MM.1S (cell line): ENCODE data around the gene SLC39A2.

ENCODE experiments used
- DNase-seq: peaks from one replicate; pipeline ENCODE4 v3.0.0-alpha.2; 2015
- H2AFZ ChIP-seq: fragments of 300-600 bp; sonication (generic); 2 replicates; pipeline ENCODE4 v1.6.0; 2016; ENCODE audit warnings: antibody characterized with exemption, low read length
- H3F3A ChIP-seq: fragments of 300-600 bp; sonication (generic); 2 replicates; pipeline ENCODE4 v1.6.1; 2016; ENCODE audit warnings: mild to moderate bottlenecking, antibody characterized with exemption, low read length, moderate library complexity, mixed read lengths; ENCODE audit not compliant: insufficient read depth
- H3K27ac ChIP-seq: fragments of 300-600 bp; sonication (generic); 2 replicates; pipeline ENCODE4 v1.5.1; 2016; ENCODE audit warnings: mild to moderate bottlenecking, low read length
- H3K27me3 ChIP-seq: fragments of 300-600 bp; sonication (generic); replicated peaks from 2 replicates; pipeline ENCODE4 v1.6.0; 2016; ENCODE audit warnings: low read length; ENCODE audit not compliant: insufficient read depth
- H3K36me3 ChIP-seq: fragments of 300-600 bp; sonication (generic); replicated peaks from 2 replicates; pipeline ENCODE4 v1.6.1; 2016; ENCODE audit warnings: mild to moderate bottlenecking, low read length, mixed read lengths; ENCODE audit not compliant: insufficient read depth
- H3K4me1 ChIP-seq: fragments of 300-600 bp; sonication (generic); 2 replicates; pipeline ENCODE4 v1.6.1; 2016; ENCODE audit warnings: low read length, mixed read lengths
- H3K4me2 ChIP-seq: fragments of 300-600 bp; sonication (generic); 2 replicates; pipeline ENCODE4 v1.6.0; 2016; ENCODE audit warnings: low read depth, low read length
- H3K4me3 ChIP-seq: fragments of 300-600 bp; sonication (generic); 2 replicates; pipeline ENCODE4 v1.5.1; 2016; ENCODE audit warnings: low read length, mixed read lengths
- H3K79me2 ChIP-seq: fragments of 300-600 bp; sonication (generic); 2 replicates; pipeline ENCODE4 v1.6.1; 2016; ENCODE audit warnings: mixed run types, low read length, mixed read lengths
- H3K9ac ChIP-seq: fragments of 300-600 bp; sonication (generic); 2 replicates; pipeline ENCODE4 v1.6.1; 2016; ENCODE audit warnings: low read length, mixed read lengths
- H3K9me2 ChIP-seq: fragments of 300-600 bp; sonication (generic); replicated peaks from 2 replicates; pipeline ENCODE4 v1.6.1; 2016; ENCODE audit warnings: mild to moderate bottlenecking, low read length, mixed read lengths; ENCODE audit not compliant: insufficient read depth
- H3K9me3 ChIP-seq: fragments of 300-600 bp; sonication (generic); replicated peaks from 2 replicates; pipeline ENCODE4 v1.6.1; 2016; ENCODE audit warnings: mild to moderate bottlenecking, low read length, mixed read lengths; ENCODE audit not compliant: insufficient read depth
- H4K20me1 ChIP-seq: fragments of 300-600 bp; sonication (generic); 2 replicates; pipeline ENCODE4 v1.6.1; 2016; ENCODE audit warnings: mild to moderate bottlenecking, low read length, moderate library complexity, mixed read lengths; ENCODE audit not compliant: insufficient read depth
- CTCF ChIP-seq: fragments of 300-600 bp; sonication (generic); IDR thresholded peaks from 2 replicates; pipeline ENCODE4 v1.5.1; 2016; ENCODE audit warnings: antibody characterized with exemption, low read length, mixed read lengths
- EZH2 ChIP-seq: fragments of 300-600 bp; sonication (generic); optimal IDR thresholded peaks from 2 replicates; pipeline ENCODE3; 2017; ENCODE audit warnings: low read depth, mild to moderate bottlenecking, antibody characterized with exemption, low read length, mixed read lengths
- EZH2phosphoT487 ChIP-seq: fragments of 300-600 bp; sonication (generic); IDR thresholded peaks from 2 replicates; pipeline ENCODE4 v1.6.1; 2018; ENCODE audit warnings: antibody characterized with exemption, low read length

Gene SLC39A2

GRCh38 chr14:21043974-21044618 is 45.0 kb downstream of the SLC39A2 start:
- Histone ChIP-seq H3K36me3 (no peaks in the 10 kb centered on the region), H3K79me2 (no peaks in the 10 kb centered on the region), H2AFZ (no peak overlapping the region), H3K4me2 (no peak overlapping the region), H3K9me2 (no peaks in the 10 kb centered on the region), H4K20me1 (no peaks in the 10 kb centered on the region), H3F3A (no peaks in the 10 kb centered on the region), H3K27ac (no peak overlapping the region), H3K4me1 (no peaks in the 10 kb centered on the region), H3K9ac (no peak overlapping the region), H3K4me3 (no peak overlapping the region), H3K9me3 (no peaks in the 10 kb centered on the region), H3K27me3 (no peaks in the 10 kb centered on the region)
- DNase-seq = no peak
- TF ChIP-seq EZH2 (no peak), EZH2phosphoT487 (no peak), CTCF (no peak)

GRCh38 chr14:21047378-21047781 is 48.3 kb downstream of the SLC39A2 start:
- TF ChIP-seq EZH2 = no peak
- no peak for TF ChIP-seq CTCF
- TF ChIP-seq EZH2phosphoT487 = no peak
- Histone ChIP-seq H3K9me2 (no peaks in the 10 kb centered on the region), H3K4me1 (no peaks in the 10 kb centered on the region)

GRCh38 chr14:21048638-21049037 is 49.5 kb downstream of the SLC39A2 start:
- Histone ChIP-seq H3K9ac (no peak overlapping the region), H3K27me3 (no peaks in the 10 kb centered on the region), H3K9me3 (no peaks in the 10 kb centered on the region), H3K9me2 (no peaks in the 10 kb centered on the region), H3F3A (no peaks in the 10 kb centered on the region), H3K4me3 (no peak overlapping the region), H3K4me1 (no peaks in the 10 kb centered on the region), H3K27ac (no peak overlapping the region), H2AFZ (no peak overlapping the region), H3K36me3 (no peaks in the 10 kb centered on the region), H4K20me1 (no peaks in the 10 kb centered on the region), H3K4me2 (no peak overlapping the region), H3K79me2 (no peaks in the 10 kb centered on the region)
- DNase-seq = no peak
- TF ChIP-seq CTCF (no peak), EZH2 (no peak), EZH2phosphoT487 (no peak)

More at GRCh38 chr14:21047378-21047781, 48.3 kb downstream of the SLC39A2 start:
- H3K9me3 ChIP-seq = no peaks in the 10 kb centered on the region
- H3F3A ChIP-seq = no peaks in the 10 kb centered on the region
- H3K79me2 ChIP-seq = no peaks in the 10 kb centered on the region
- no peak overlapping the region for H3K27ac ChIP-seq
- H2AFZ ChIP-seq = no peak overlapping the region
- no peaks in the 10 kb centered on the region for H3K36me3 ChIP-seq
- no peak overlapping the region for H3K4me3 ChIP-seq
- no peaks in the 10 kb centered on the region for H4K20me1 ChIP-seq
- DNase-seq = no peak
- H3K9ac ChIP-seq = no peak overlapping the region
- H3K27me3 ChIP-seq = no peaks in the 10 kb centered on the region
- no peak overlapping the region for H3K4me2 ChIP-seq
